ENCODE measurements around the gene DSCAM.

DNA sequence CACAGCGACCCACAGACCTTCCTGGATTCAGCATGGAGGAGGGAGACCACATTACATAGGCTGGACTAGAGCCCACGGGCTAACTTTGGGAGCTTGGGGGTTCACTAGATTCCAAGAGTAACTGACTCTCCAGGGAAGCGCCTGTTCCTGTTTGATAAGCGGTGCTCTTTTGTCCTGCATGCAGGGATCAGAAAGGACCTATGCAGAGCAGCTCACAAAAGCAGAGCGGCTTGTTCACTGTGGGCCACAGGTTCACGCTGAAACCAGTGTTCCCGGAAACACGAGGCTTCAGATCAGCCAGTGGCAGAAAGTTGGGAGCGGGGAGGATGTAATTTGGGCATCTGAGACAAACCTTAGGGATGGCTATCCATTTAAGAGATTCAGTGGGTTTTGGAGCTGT is 575.8 kb downstream of the DSCAM start:
- TF ChIP-seq, protein P1, sequence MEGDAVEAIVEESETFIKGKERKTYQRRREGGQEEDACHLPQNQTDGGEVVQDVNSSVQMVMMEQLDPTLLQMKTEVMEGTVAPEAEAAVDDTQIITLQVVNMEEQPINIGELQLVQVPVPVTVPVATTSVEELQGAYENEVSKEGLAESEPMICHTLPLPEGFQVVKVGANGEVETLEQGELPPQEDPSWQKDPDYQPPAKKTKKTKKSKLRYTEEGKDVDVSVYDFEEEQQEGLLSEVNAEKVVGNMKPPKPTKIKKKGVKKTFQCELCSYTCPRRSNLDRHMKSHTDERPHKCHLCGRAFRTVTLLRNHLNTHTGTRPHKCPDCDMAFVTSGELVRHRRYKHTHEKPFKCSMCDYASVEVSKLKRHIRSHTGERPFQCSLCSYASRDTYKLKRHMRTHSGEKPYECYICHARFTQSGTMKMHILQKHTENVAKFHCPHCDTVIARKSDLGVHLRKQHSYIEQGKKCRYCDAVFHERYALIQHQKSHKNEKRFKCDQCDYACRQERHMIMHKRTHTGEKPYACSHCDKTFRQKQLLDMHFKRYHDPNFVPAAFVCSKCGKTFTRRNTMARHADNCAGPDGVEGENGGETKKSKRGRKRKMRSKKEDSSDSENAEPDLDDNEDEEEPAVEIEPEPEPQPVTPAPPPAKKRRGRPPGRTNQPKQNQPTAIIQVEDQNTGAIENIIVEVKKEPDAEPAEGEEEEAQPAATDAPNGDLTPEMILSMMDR (IDR thresholded peaks at IDR 0.05): no peak
- TF ChIP-seq POLR2A (IDR thresholded peaks at IDR 0.05) (no peak), POLR2AphosphoS5 (IDR thresholded peaks at IDR 0.05; ENCODE audit: insufficient read depth in 1 of 2, low read depth in 1 of 2) (no peak)

Data from vagina (tissue), 2 donors.